Body of pancreas (tissue), 4 donors: ENCODE measurements around the gene C21orf58.

ENCODE experiments used
- POLR2A ChIP-seq, 3 donors: fragments of 450-650 bp; IDR thresholded peaks; one replicate each; pipeline ENCODE4 v1.6.1; 2016; ENCODE audit warnings: antibody characterized with exemption in 3 of 3, mild to moderate bottlenecking in 2 of 3
- TF ChIP-seq, protein P1 (sequence below), 7 experiments: fragments of 450-650 bp in 4 of 7; fragments of 200-600 bp in 3 of 7; sonication (generic) in 3 of 7; IDR thresholded peaks; one replicate each; pipeline ENCODE4 v1.5.1; 2016 to 2019; ENCODE audit warnings: antibody characterized with exemption in 7 of 7

DNA sequence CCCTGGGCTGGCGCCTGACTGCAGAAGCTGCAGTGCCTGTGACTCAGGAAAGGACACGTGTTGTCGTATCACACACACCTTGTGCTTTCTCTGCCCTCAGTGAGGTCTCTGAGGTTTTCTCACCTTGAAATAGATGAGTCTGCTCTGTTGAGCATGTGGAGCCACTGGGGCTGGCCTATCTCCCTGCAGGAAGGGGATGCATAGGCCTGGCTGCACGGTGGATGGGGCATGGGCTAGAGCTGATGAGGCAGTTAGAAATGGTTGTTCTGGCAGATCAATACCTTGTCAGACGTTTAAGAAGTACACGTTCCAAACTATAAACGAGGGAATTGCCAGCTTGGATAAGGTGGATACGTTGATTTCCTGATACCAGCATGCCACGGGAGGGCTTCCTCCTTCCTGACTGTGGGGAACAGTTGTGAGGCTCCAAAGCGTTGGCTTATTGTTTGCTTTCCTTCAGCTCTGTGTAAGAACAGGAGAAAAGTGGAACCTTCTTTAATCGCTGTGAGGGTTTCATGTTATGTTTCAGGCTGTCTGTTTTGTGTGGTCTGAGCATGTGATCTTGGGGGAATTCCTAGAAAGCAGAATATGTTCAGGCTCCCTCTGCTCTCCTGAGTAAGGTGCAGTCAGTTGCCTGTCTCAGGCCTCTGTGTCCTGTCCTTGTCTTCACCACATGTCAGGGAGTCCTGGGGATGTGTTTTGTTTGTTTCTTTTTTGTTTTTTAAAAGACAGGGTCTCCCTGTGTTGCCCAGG lies 45.0 kb upstream of the C21orf58 start:
- TF ChIP-seq, protein P1, sequence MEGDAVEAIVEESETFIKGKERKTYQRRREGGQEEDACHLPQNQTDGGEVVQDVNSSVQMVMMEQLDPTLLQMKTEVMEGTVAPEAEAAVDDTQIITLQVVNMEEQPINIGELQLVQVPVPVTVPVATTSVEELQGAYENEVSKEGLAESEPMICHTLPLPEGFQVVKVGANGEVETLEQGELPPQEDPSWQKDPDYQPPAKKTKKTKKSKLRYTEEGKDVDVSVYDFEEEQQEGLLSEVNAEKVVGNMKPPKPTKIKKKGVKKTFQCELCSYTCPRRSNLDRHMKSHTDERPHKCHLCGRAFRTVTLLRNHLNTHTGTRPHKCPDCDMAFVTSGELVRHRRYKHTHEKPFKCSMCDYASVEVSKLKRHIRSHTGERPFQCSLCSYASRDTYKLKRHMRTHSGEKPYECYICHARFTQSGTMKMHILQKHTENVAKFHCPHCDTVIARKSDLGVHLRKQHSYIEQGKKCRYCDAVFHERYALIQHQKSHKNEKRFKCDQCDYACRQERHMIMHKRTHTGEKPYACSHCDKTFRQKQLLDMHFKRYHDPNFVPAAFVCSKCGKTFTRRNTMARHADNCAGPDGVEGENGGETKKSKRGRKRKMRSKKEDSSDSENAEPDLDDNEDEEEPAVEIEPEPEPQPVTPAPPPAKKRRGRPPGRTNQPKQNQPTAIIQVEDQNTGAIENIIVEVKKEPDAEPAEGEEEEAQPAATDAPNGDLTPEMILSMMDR (IDR thresholded peaks at IDR 0.05): no peak
- TF ChIP-seq POLR2A (IDR thresholded peaks at IDR 0.05): no peak
